CD4-positive, alpha-beta T cell (primary cell): ENCODE data around the gene SYTL1. TPM values are rescaled to one million over a fixed set of nuclear protein-coding genes. Genes with fewer than 3 reads are reported as not detected.

Source experiments
- ATAC-seq: fragments of 200-7000 bp; cut with Tn5 transposase; one replicate; pipeline ENCODE4 v1.10.0; 2022; ENCODE audit warnings: mild to moderate bottlenecking; ENCODE audit not compliant: poor library complexity
- CTCF ChIA-PET: fragments of 350-600 bp; sonication (Branson Sonifier 250); formaldehyde crosslinking; loops from one replicate; lab custom pipeline; 2021; ENCODE audit warnings: antibody characterized with exemption, inconsistent platforms; lab: Charles Lee
- POLR2A ChIA-PET: fragments of 350-600 bp; sonication (Branson Sonifier 250); formaldehyde crosslinking; loops from one replicate; lab custom pipeline; 2021; ENCODE audit warnings: antibody characterized with exemption, inconsistent platforms; lab: Charles Lee
- DNase-seq, 14 experiments: peaks; one replicate each; pipeline ENCODE4 v3.0.0-alpha.2; 2013 to 2020; ENCODE audit warnings: mixed read lengths in 2 of 14
- H3K27ac ChIP-seq, 2 donors: one replicate each; pipeline versions ENCODE4 v1.5.1 to v1.7.0; 2013; ENCODE audit warnings: low read length in 2 of 2, low read depth in 1 of 2, mild to moderate bottlenecking in 1 of 2
- H3K27me3 ChIP-seq, 2 experiments: 1 replicate in 1 of 2; 2 replicates in 1 of 2; pipeline versions ENCODE4 v1.6.1 to v1.7.0; 2013; ENCODE audit warnings: low read length in 2 of 2, control low read depth in 1 of 2, mild to moderate bottlenecking in 1 of 2, moderate library complexity in 1 of 2; ENCODE audit not compliant: insufficient read depth in 2 of 2, control insufficient read depth in 1 of 2
- H3K36me3 ChIP-seq: one replicate; pipeline ENCODE4 v1.6.1; 2013; ENCODE audit warnings: low read length, control low read depth; ENCODE audit not compliant: insufficient read depth
- H3K4me1 ChIP-seq: one replicate; pipeline ENCODE4 v1.6.1; 2013; ENCODE audit warnings: low read length, control low read depth; ENCODE audit not compliant: insufficient read depth
- H3K4me3 ChIP-seq: one replicate; pipeline ENCODE4 v1.5.1; 2013; ENCODE audit warnings: mild to moderate bottlenecking, low read length, moderate library complexity
- H3K9me3 ChIP-seq, 2 experiments: 1 replicate in 1 of 2; 2 replicates in 1 of 2; pipeline versions ENCODE4 v1.6.1 to v1.7.0; 2013; ENCODE audit warnings: low read length in 2 of 2, mild to moderate bottlenecking in 2 of 2, control low read depth in 1 of 2, moderate library complexity in 1 of 2; ENCODE audit not compliant: control insufficient read depth in 1 of 2, insufficient read depth in 1 of 2
- H3K27ac Mint-ChIP-seq: one replicate; pipeline ENCODE4 v1.8.0; 2020; ENCODE audit warnings: mixed read lengths
- H3K27me3 Mint-ChIP-seq: one replicate; pipeline ENCODE4 v1.8.0; 2021; ENCODE audit warnings: mixed read lengths
- H3K36me3 Mint-ChIP-seq: one replicate; pipeline ENCODE4 v1.8.0; 2021; ENCODE audit warnings: low read depth, mixed read lengths
- H3K4me1 Mint-ChIP-seq: one replicate; pipeline ENCODE4 v1.8.0; 2021; ENCODE audit warnings: low read depth, mixed read lengths
- H3K4me3 Mint-ChIP-seq: one replicate; pipeline ENCODE4 v1.8.0; 2020; ENCODE audit warnings: mild to moderate bottlenecking, mixed read lengths
- H3K9me3 Mint-ChIP-seq: one replicate; pipeline ENCODE4 v1.8.0; 2020; ENCODE audit warnings: mixed read lengths
- intact Hi-C, 2 experiments: fragments of 100-400 bp; cut with DNase I in 1 of 2; cut with micrococcal nuclease in 1 of 2; formaldehyde crosslinking; loops; one replicate each; pipeline versions ENCODE4 v1.15.1 to v1.9.0; 2023 to 2025; cut with DNase I, micrococcal nuclease
- total RNA-seq, 174 experiments: library from RNA in 2 of 174; stranded (reverse) in 2 of 174; gene quantifications; one replicate each; pipeline ENCODE4 v1.2.3 and lab custom pipeline; 2021 to 2026
- TF ChIP-seq, protein P1 (sequence below): fragments of 200-600 bp; IDR thresholded peaks from one replicate; pipeline ENCODE4 v1.8.0; 2022; ENCODE audit warnings: antibody characterized with exemption, mild to moderate bottlenecking

SYTL1 gene
- total RNA-seq, 2 experiments from 2014 or later: 135 to 140 TPM

DNA sequence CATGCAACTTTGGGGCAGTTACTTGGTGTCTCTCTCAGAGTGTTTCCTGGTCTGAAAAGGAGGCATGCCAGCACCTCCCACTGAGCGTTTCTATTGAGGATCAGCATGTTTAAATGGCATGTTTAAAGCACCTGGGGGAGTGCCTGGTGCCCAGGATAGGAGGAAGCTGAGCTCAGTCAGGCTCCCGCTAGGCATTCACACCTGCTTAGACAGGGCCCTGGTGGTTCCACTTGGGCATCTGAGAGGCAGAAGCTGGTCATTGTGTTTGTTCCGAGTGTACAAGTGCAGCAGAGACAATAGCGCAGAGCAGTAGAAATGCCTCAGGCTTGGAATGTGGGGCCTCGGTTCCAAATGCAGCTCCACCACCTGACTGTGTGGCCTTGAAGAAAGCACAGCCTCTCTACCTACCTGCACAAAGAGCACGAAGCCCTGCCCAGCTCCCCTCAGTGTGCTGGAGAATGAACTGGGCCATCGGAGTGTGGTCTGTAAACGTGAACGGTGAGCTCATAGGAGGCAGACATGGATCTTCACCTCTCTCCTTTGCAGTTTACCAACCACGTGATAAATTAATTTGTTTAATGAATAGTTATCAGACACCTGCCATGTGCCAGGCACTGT, 40.1 kb upstream of the SYTL1 start:
- Histone ChIP-seq H3K4me1 (peaks cover 8% of the 10 kb centered on the region), H3K27me3 (no peaks in the 10 kb centered on the region), H3K9me3 (no peaks in the 10 kb centered on the region), H3K4me3 (no peak overlapping the region), H3K27ac (no peak overlapping the region), H3K36me3 (peaks cover 76% of the 10 kb centered on the region)
- intact Hi-C loops: loop anchor here (1.0 to 5.0 kb wide), 3 partner anchors 94 to 366 kb away; no protein-coding TSS in a partner anchor
- H3K27ac Mint-ChIP-seq: no peak overlapping the region
- no peaks in the 10 kb centered on the region for H3K27me3 Mint-ChIP-seq
- no peaks in the 10 kb centered on the region for H3K9me3 Mint-ChIP-seq
- ATAC-seq (no peak), DNase-seq (no peak)
- H3K36me3 Mint-ChIP-seq: peaks cover 68% of the 10 kb centered on the region
- peaks cover 5% of the 10 kb centered on the region for H3K4me1 Mint-ChIP-seq
- TF ChIP-seq, protein P1, sequence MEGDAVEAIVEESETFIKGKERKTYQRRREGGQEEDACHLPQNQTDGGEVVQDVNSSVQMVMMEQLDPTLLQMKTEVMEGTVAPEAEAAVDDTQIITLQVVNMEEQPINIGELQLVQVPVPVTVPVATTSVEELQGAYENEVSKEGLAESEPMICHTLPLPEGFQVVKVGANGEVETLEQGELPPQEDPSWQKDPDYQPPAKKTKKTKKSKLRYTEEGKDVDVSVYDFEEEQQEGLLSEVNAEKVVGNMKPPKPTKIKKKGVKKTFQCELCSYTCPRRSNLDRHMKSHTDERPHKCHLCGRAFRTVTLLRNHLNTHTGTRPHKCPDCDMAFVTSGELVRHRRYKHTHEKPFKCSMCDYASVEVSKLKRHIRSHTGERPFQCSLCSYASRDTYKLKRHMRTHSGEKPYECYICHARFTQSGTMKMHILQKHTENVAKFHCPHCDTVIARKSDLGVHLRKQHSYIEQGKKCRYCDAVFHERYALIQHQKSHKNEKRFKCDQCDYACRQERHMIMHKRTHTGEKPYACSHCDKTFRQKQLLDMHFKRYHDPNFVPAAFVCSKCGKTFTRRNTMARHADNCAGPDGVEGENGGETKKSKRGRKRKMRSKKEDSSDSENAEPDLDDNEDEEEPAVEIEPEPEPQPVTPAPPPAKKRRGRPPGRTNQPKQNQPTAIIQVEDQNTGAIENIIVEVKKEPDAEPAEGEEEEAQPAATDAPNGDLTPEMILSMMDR: no peak
- H3K4me3 Mint-ChIP-seq: no peak overlapping the region
- ChIA-PET CTCF (interaction anchor here (0.7 to 8.5 kb wide), 9 partner anchors 56 to 361 kb away, joined by 3 to 125 read pairs (median 4); partner anchors contain the start of genes AHDC1 and MAP3K6), POLR2A (interaction anchor here (0.9 to 2.5 kb wide), 5 partner anchors 12 to 305 kb away, joined by 3 to 12 read pairs (median 3); no protein-coding TSS in a partner anchor)

DNA sequence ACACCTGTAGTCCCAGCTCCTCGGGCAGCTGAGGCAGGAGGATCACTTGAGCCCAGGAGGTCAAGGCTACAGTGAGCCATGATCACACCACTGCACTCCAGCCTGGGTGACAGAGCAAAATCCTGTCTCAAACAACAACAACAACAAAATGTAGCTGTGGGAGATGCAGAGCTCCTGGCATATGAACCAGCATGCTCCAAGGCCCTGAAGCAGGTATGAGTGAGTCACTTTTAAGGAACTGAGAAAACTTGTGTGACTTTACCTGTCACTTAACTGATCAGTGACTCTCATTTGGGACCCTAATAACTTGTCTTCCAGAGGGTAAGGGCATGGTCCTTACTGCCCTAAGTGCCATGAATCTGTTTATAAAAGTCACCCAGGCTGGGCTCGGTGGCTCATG, 39.2 kb upstream of the SYTL1 start:
- H3K27me3 ChIP-seq: no peaks in the 10 kb centered on the region
- H3K4me1 Mint-ChIP-seq: peaks cover 5% of the 10 kb centered on the region
- H3K4me1 ChIP-seq: peaks cover 8% of the 10 kb centered on the region
- no peak overlapping the region for H3K27ac Mint-ChIP-seq
- no peaks in the 10 kb centered on the region for H3K9me3 Mint-ChIP-seq
- ATAC-seq (no peak), DNase-seq (no peak)
- ChIA-PET CTCF (interaction anchor here (0.7 to 8.5 kb wide), 3 partner anchors 63 to 147 kb away, joined by 3 to 125 read pairs (median 10); partner anchors contain the start of gene MAP3K6), POLR2A (interaction anchor here (1.5 kb wide), 1 partner anchor 54 kb away, joined by 4 read pairs; no protein-coding TSS in a partner anchor)
- H3K4me3 Mint-ChIP-seq: no peak overlapping the region
- H3K4me3 ChIP-seq: no peak overlapping the region
- H3K27ac ChIP-seq: no peak overlapping the region
- intact Hi-C loops: loop anchor here in 1 of 2 experiments (5.0 kb wide), 1 partner anchor 365 kb away; no protein-coding TSS in a partner anchor
- no peaks in the 10 kb centered on the region for H3K9me3 ChIP-seq
- peaks cover 67% of the 10 kb centered on the region for H3K36me3 ChIP-seq
- H3K27me3 Mint-ChIP-seq: no peaks in the 10 kb centered on the region
- TF ChIP-seq, protein P1: no peak
- peaks cover 59% of the 10 kb centered on the region for H3K36me3 Mint-ChIP-seq

DNA sequence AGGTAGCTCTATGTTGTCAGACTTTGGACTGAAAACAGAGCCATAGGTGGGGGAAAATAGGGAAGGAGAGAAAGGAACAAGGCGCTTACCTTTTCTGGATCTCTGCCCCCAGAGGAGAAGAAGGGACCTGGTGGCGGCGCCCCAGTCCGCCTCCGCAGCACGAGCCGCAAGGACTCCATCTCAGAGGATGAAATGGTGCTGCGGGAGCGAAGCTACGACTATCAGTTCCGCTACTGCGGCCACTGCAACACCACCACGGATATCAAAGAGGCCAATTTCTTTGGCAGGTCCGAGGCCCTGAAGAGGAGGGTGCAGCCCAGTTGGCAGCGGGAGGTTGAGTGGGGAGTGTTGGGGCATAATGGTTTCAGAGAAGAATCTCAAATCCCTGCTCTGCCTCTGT, 38.3 kb upstream of the SYTL1 start:
- POLR2A ChIA-PET: interaction anchor here (1.5 kb wide), 1 partner anchor 54 kb away, joined by 4 read pairs; no protein-coding TSS in a partner anchor
- Histone ChIP-seq H3K9me3 (no peaks in the 10 kb centered on the region), H3K4me1 (peaks cover 8% of the 10 kb centered on the region), H3K36me3 (peaks cover 58% of the 10 kb centered on the region), H3K27me3 (no peaks in the 10 kb centered on the region), H3K27ac (no peak overlapping the region), H3K4me3 (no peak overlapping the region)
- intact Hi-C loops: loop anchor here in 1 of 2 experiments (5.0 kb wide), 1 partner anchor 364 kb away; no protein-coding TSS in a partner anchor
- DNase-seq (no peak), ATAC-seq (no peak)
- Mint-ChIP-seq H3K27ac (no peak overlapping the region), H3K4me1 (peaks cover 5% of the 10 kb centered on the region), H3K27me3 (no peaks in the 10 kb centered on the region), H3K4me3 (no peak overlapping the region), H3K9me3 (no peaks in the 10 kb centered on the region), H3K36me3 (peaks cover 50% of the 10 kb centered on the region)
- CTCF ChIA-PET: interaction anchor here (0.7 to 8.5 kb wide), 2 partner anchors 93 to 201 kb away, joined by 3 to 125 read pairs; no protein-coding TSS in a partner anchor
- TF ChIP-seq, protein P1: no peak
